ENCODE measurements around the gene MUSTN1. TPM values are rescaled to one million over a fixed set of nuclear protein-coding genes. Genes with fewer than 3 reads are reported as not detected.

MUSTN1 gene
- total and polyA plus RNA-seq, 2 donors (not counting 3 experiments of a cell fraction or from before 2014, with no cell fraction given): 1.1 to 2.2 TPM

GRCh38 chr3:52810923-52811322 is 23.9 kb downstream of the MUSTN1 start:
- H3K79me2 ChIP-seq (ENCODE audit: control insufficient read depth, insufficient read depth, low read length): no peaks in the 10 kb centered on the region
- TF ChIP-seq CTCF (IDR thresholded peaks at IDR 0.05; ENCODE audit: extremely low read depth in 1 of 2, insufficient read depth in 1 of 2, low read depth in 1 of 2, low read length in 2 of 2) (no peak), GATA2 (IDR thresholded peaks at IDR 0.05; ENCODE audit: insufficient read depth, insufficient read length, low read depth, low read length) (no peak), MYC (IDR thresholded peaks at IDR 0.05; ENCODE audit: low read depth, low read length) (no peak)
- FAIRE-seq: no peak
- H4K20me1 ChIP-seq (replicated peaks; ENCODE audit: control insufficient read depth, extremely low read depth, insufficient read depth, low read length): no peaks in the 10 kb centered on the region
- ChIA-PET CTCF (interaction anchor here (2.1 to 3.8 kb wide), 2 partner anchors 10 to 12 kb away, joined by 8 to 17 read pairs; no protein-coding TSS in a partner anchor), POLR2A (no interaction called here)
- H3K9me1 ChIP-seq (replicated peaks; ENCODE audit: control insufficient read depth, extremely low read depth, insufficient read depth, low read length): no peaks in the 10 kb centered on the region
- no TSS peak for BruUV-seq (replicated peaks)
- dilution Hi-C loops (cut with MboI; ENCODE audit: extremely low pct_ligation_motif_present, low sequenced_read_pairs): no loop called here
- H3K27ac ChIP-seq (ENCODE audit: insufficient read depth, low read depth, low read length): no peak overlapping the region
- H3K9ac ChIP-seq (replicated peaks; ENCODE audit: extremely low read depth, insufficient read depth, low read length): no peak overlapping the region
- H3K4me2 ChIP-seq (ENCODE audit: insufficient read depth, low read length): no peak overlapping the region
- no peaks in the 10 kb centered on the region for H3K27me3 ChIP-seq (ENCODE audit: control insufficient read depth in 2 of 2, insufficient read depth in 2 of 2, low read length in 2 of 2)
- intact Hi-C loops (cut with micrococcal nuclease): no loop called here
- no peaks in the 10 kb centered on the region for H3K4me1 ChIP-seq (ENCODE audit: control insufficient read depth, extremely low read depth, insufficient read depth, low read length)
- H3K4me3 ChIP-seq (replicated peaks in 1 of 3; ENCODE audit: insufficient read depth in 1 of 3, low read depth in 1 of 3, low read length in 3 of 3): no peak overlapping the region
- no peak overlapping the region for H2AFZ ChIP-seq (ENCODE audit: low read depth, low read length)
- H3K9me3 ChIP-seq (replicated peaks; ENCODE audit: control insufficient read depth, insufficient read depth, low read length): no peaks in the 10 kb centered on the region
- DNase-seq (ENCODE audit: low read depth, low spot score): no peak
- H3K36me3 ChIP-seq (ENCODE audit: control insufficient read depth in 2 of 2, extremely low read depth in 1 of 2, insufficient read depth in 2 of 2, low read length in 2 of 2): no peaks in the 10 kb centered on the region

DNA sequence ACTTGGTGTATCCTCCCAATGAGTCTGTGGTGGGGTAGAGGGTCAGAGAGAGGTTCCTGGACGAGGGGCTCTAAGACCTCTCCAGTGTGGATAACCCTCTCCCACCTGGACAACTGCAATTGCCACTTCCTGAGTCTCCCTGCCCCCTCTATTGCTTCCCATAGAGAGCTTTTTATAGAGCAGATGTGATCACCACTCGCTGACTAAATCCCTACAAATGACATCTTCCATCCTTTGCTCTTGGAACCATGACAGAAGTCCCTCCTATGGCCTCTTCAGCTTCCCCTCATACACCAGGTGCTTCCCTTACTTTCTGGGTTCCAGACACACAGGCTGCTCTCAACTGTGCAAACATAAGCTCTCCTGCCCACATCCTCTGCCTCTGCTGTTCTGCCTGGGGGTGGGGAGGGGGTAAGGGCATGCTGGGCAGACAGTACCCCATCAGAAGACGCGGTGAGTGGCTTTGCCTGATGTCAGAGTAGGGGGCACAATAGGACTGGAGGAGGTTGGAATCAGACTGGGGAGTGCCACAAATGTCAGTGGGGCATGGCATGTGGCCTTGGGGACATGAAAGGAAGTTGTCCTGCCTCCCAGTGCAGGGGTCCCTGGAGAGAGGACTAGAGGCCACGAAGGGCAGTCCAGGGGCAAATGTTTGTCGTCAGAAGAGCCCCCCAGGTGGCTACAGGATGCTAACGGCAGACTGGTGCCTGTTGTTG is 25.0 kb downstream of the MUSTN1 start:
- no peak overlapping the region for H2AFZ ChIP-seq (ENCODE audit: low read depth, low read length)
- no peak overlapping the region for H3K9ac ChIP-seq (replicated peaks; ENCODE audit: extremely low read depth, insufficient read depth, low read length)
- no peak overlapping the region for H3K4me2 ChIP-seq (ENCODE audit: insufficient read depth, low read length)
- TF ChIP-seq MYC (IDR thresholded peaks at IDR 0.05; ENCODE audit: low read depth, low read length) (no peak), JUN (IDR thresholded peaks at IDR 0.05; ENCODE audit: borderline replicate concordance, insufficient read depth, insufficient read length, low read depth) (no peak), FOS (IDR thresholded peaks at IDR 0.05; ENCODE audit: borderline replicate concordance, insufficient read depth, low read length) (no peak), CTCF (IDR thresholded peaks at IDR 0.05; ENCODE audit: extremely low read depth in 1 of 2, insufficient read depth in 1 of 2, low read depth in 1 of 2, low read length in 2 of 2) (no peak), POLR2A (IDR thresholded peaks at IDR 0.05; ENCODE audit: low read depth, low read length) (no peak), GATA2 (IDR thresholded peaks at IDR 0.05; ENCODE audit: insufficient read depth, insufficient read length, low read depth, low read length) (no peak), POLR2AphosphoS5 (IDR thresholded peaks at IDR 0.05; ENCODE audit: insufficient read depth, low read depth, low read length) (no peak), EZH2 (IDR thresholded peaks at IDR 0.05; ENCODE audit: borderline replicate concordance, low read depth, low read length, severe bottlenecking) (no peak)
- TF ChIP-seq, protein P1, sequence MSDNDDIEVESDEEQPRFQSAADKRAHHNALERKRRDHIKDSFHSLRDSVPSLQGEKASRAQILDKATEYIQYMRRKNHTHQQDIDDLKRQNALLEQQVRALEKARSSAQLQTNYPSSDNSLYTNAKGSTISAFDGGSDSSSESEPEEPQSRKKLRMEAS (IDR thresholded peaks at IDR 0.05; ENCODE audit: insufficient read depth, insufficient read length): no peak
- no peak overlapping the region for H3K4me3 ChIP-seq (replicated peaks in 1 of 3; ENCODE audit: insufficient read depth in 1 of 3, low read depth in 1 of 3, low read length in 3 of 3)
- H3K9me1 ChIP-seq (replicated peaks; ENCODE audit: control insufficient read depth, extremely low read depth, insufficient read depth, low read length): no peaks in the 10 kb centered on the region
- no peaks in the 10 kb centered on the region for H3K4me1 ChIP-seq (ENCODE audit: control insufficient read depth, extremely low read depth, insufficient read depth, low read length)
- no peaks in the 10 kb centered on the region for H4K20me1 ChIP-seq (replicated peaks; ENCODE audit: control insufficient read depth, extremely low read depth, insufficient read depth, low read length)
- intact Hi-C loops (cut with micrococcal nuclease): no loop called here
- no peaks in the 10 kb centered on the region for H3K79me2 ChIP-seq (ENCODE audit: control insufficient read depth, insufficient read depth, low read length)
- dilution Hi-C loops (cut with MboI; ENCODE audit: extremely low pct_ligation_motif_present, low sequenced_read_pairs): no loop called here
- CTCF ChIA-PET: interaction anchor here (2.1 to 3.9 kb wide), 2 partner anchors 11 kb away, joined by 7 to 13 read pairs; no protein-coding TSS in a partner anchor
- H3K36me3 ChIP-seq (ENCODE audit: control insufficient read depth in 2 of 2, extremely low read depth in 1 of 2, insufficient read depth in 2 of 2, low read length in 2 of 2): no peaks in the 10 kb centered on the region
- DNase-seq (ENCODE audit: low read depth, low spot score) (no peak), FAIRE-seq (no peak)
- POLR2A ChIA-PET: no interaction called here
- no peaks in the 10 kb centered on the region for H3K9me3 ChIP-seq (replicated peaks; ENCODE audit: control insufficient read depth, insufficient read depth, low read length)
- no TSS peak for BruUV-seq (replicated peaks)
- H3K27me3 ChIP-seq (ENCODE audit: control insufficient read depth in 2 of 2, insufficient read depth in 2 of 2, low read length in 2 of 2): no peaks in the 10 kb centered on the region
- no peak overlapping the region for H3K27ac ChIP-seq (ENCODE audit: insufficient read depth, low read depth, low read length)
